H9 (cell line): Measurements from ENCODE around the gene PRKCG. TPM values are rescaled to one million over a fixed set of nuclear protein-coding genes. Genes with fewer than 3 reads are reported as not detected.

ENCODE experiments used
- DNase-seq: peaks from one replicate; pipeline ENCODE4 v3.0.0-alpha.2; 2017
- H2AFZ ChIP-seq: one replicate; pipeline ENCODE4 v1.6.1; 2013; ENCODE audit warnings: mild to moderate bottlenecking, low read length, control low read depth, moderate library complexity
- H2AK5ac ChIP-seq: 2 replicates; pipeline ENCODE4 v1.6.1; 2013; ENCODE audit warnings: low read length, control low read depth, mixed read lengths; ENCODE audit not compliant: insufficient read length
- H2BK120ac ChIP-seq: one replicate; pipeline ENCODE4 v1.6.1; 2013; ENCODE audit warnings: low read depth, mild to moderate bottlenecking, low read length, control low read depth, inconsistent platforms; ENCODE audit not compliant: poor library complexity, severe bottlenecking
- H2BK12ac ChIP-seq: 2 replicates; pipeline ENCODE4 v1.6.1; 2013; ENCODE audit warnings: low read length, control low read depth, mixed read lengths, low read depth; ENCODE audit not compliant: insufficient read length
- H2BK15ac ChIP-seq: 2 replicates; pipeline ENCODE4 v1.6.1; 2013; ENCODE audit warnings: low read depth, low read length, control low read depth
- H2BK20ac ChIP-seq: one replicate; pipeline ENCODE4 v1.6.1; 2013; ENCODE audit warnings: low read depth, mild to moderate bottlenecking, low read length, control low read depth, inconsistent platforms; ENCODE audit not compliant: poor library complexity, severe bottlenecking
- H2BK5ac ChIP-seq: 2 replicates; pipeline ENCODE4 v1.6.1; 2013; ENCODE audit warnings: low read length, control low read depth, mixed read lengths; ENCODE audit not compliant: insufficient read length
- H3K14ac ChIP-seq: 2 replicates; pipeline ENCODE4 v1.6.1; 2013; ENCODE audit warnings: low read length, control low read depth; ENCODE audit not compliant: insufficient read depth
- H3K18ac ChIP-seq: 2 replicates; pipeline ENCODE4 v1.6.1; 2013; ENCODE audit warnings: low read depth, mild to moderate bottlenecking, mixed read lengths, low read length, control low read depth; ENCODE audit not compliant: insufficient read length
- H3K23ac ChIP-seq: 2 replicates; pipeline ENCODE4 v1.6.1; 2013; ENCODE audit warnings: low read length, control low read depth, mixed read lengths, low read depth; ENCODE audit not compliant: insufficient read length
- H3K23me2 ChIP-seq: 2 replicates; pipeline ENCODE4 v1.6.1; 2013; ENCODE audit warnings: low read depth, mild to moderate bottlenecking, mixed read lengths, low read length, control low read depth; ENCODE audit not compliant: insufficient read length, poor library complexity, severe bottlenecking
- H3K27ac ChIP-seq: 2 replicates; pipeline ENCODE4 v1.5.1; 2013; ENCODE audit warnings: low read length, control low read depth, mixed read lengths, low read depth; ENCODE audit not compliant: insufficient read length
- H3K27me3 ChIP-seq: 2 replicates; pipeline ENCODE4 v1.6.1; 2013; ENCODE audit warnings: low read length, control low read depth, inconsistent platforms; ENCODE audit not compliant: insufficient read depth
- H3K4ac ChIP-seq: 2 replicates; pipeline ENCODE4 v1.6.1; 2013; ENCODE audit warnings: low read depth, mild to moderate bottlenecking, control low read depth, inconsistent platforms, low read length, moderate library complexity
- H3K4me1 ChIP-seq: 2 replicates; pipeline ENCODE4 v1.6.1; 2013; ENCODE audit warnings: low read length, control low read depth, inconsistent platforms; ENCODE audit not compliant: insufficient read depth
- H3K4me2 ChIP-seq: 2 replicates; pipeline ENCODE4 v1.6.1; 2013; ENCODE audit warnings: low read length, control low read depth, mixed read lengths; ENCODE audit not compliant: insufficient read length, insufficient read depth
- H3K56ac ChIP-seq: 2 replicates; pipeline ENCODE4 v1.6.1; 2013; ENCODE audit warnings: low read depth, mild to moderate bottlenecking, mixed read lengths, low read length, control low read depth; ENCODE audit not compliant: insufficient read length
- H3K79me1 ChIP-seq: 2 replicates; pipeline ENCODE4 v1.6.1; 2013; ENCODE audit warnings: low read depth, mild to moderate bottlenecking, moderate library complexity, low read length, control low read depth, inconsistent platforms; ENCODE audit not compliant: insufficient read depth, poor library complexity, severe bottlenecking
- H3K79me2 ChIP-seq: 2 replicates; pipeline ENCODE4 v1.6.1; 2013; ENCODE audit warnings: low read length, control low read depth, inconsistent platforms; ENCODE audit not compliant: insufficient read depth
- H3K9ac ChIP-seq: 2 replicates; pipeline ENCODE4 v1.6.1; 2013; ENCODE audit warnings: low read length, control low read depth, mixed read lengths; ENCODE audit not compliant: insufficient read length; ENCODE audit errors: extremely low read depth
- H3K9me3 ChIP-seq: one replicate; pipeline ENCODE4 v1.6.1; 2013; ENCODE audit warnings: low read depth, low read length, inconsistent platforms; ENCODE audit not compliant: control insufficient read depth
- H3T11ph ChIP-seq: one replicate; pipeline ENCODE4 v1.6.1; 2013; ENCODE audit warnings: mild to moderate bottlenecking, low read length, control low read depth, inconsistent platforms
- H4K20me1 ChIP-seq: one replicate; pipeline ENCODE4 v1.6.1; 2013; ENCODE audit not compliant: control insufficient read depth, insufficient read length, insufficient read depth
- H4K5ac ChIP-seq: 2 replicates; pipeline ENCODE4 v1.6.1; 2013; ENCODE audit warnings: low read depth, mild to moderate bottlenecking, mixed read lengths, low read length, control low read depth; ENCODE audit not compliant: insufficient read length
- H4K8ac ChIP-seq: replicated peaks from 2 replicates; pipeline ENCODE4 v1.6.1; 2013; ENCODE audit warnings: low read length, control low read depth, mixed read lengths, low read depth; ENCODE audit not compliant: insufficient read length
- H4K91ac ChIP-seq: 2 replicates; pipeline ENCODE4 v1.6.1; 2013; ENCODE audit warnings: low read depth, mild to moderate bottlenecking, moderate library complexity, mixed read lengths, low read length, control low read depth; ENCODE audit not compliant: insufficient read length
- H3K27ac Mint-ChIP-seq, 3 experiments: 2 replicates in 2 of 3; 3 replicates in 1 of 3; pipeline ENCODE4 v1.8.0; 2020 to 2021; ENCODE audit warnings: mixed read lengths in 3 of 3, mild to moderate bottlenecking in 1 of 3, moderate library complexity in 1 of 3
- H3K27me3 Mint-ChIP-seq: 2 replicates; pipeline ENCODE4 v1.8.0; 2021; ENCODE audit warnings: low read depth, mild to moderate bottlenecking, moderate library complexity, mixed read lengths
- H3K36me3 Mint-ChIP-seq, 3 experiments: 2 replicates in 2 of 3; 3 replicates in 1 of 3; pipeline ENCODE4 v1.8.0; 2020 to 2021; ENCODE audit warnings: low read depth in 3 of 3, mixed read lengths in 3 of 3; ENCODE audit not compliant: insufficient read depth in 1 of 3
- H3K4me1 Mint-ChIP-seq, 2 experiments: 2 replicates each; pipeline ENCODE4 v1.8.0; 2020; ENCODE audit warnings: mixed read lengths in 2 of 2
- H3K4me3 Mint-ChIP-seq, 2 experiments: 2 replicates in 1 of 2; 3 replicates in 1 of 2; pipeline ENCODE4 v1.8.0; 2020 to 2021; ENCODE audit warnings: mild to moderate bottlenecking in 2 of 2, mixed read lengths in 2 of 2, moderate library complexity in 1 of 2
- H3K9me3 Mint-ChIP-seq, 2 experiments: 2 replicates in 1 of 2; 3 replicates in 1 of 2; pipeline ENCODE4 v1.8.0; 2020; ENCODE audit warnings: mild to moderate bottlenecking in 2 of 2, mixed read lengths in 2 of 2, moderate library complexity in 1 of 2
- WGBS: extraction: QIAGEN DNeasy Blood & Tissue Kit; methylation state at CpG from one replicate; pipeline ENCODE4 v1.1.7; 2013; ENCODE audit warnings: missing lambda C conversion rate, low lambda C conversion rate, mixed read lengths; ENCODE audit not compliant: insufficient read length; ENCODE audit errors: extremely low coverage; 5-methylcytosine and 5-hydroxymethylcytosine counted together
- total RNA-seq: library from RNA; stranded (reverse); gene quantifications from 2 replicates; pipeline ENCODE4 v1.2.1, GENCODE V29; 2021
- TF ChIP-seq, protein P1 (sequence below): fragments of 200-600 bp; sonication (generic); conservative IDR thresholded peaks from 3 replicates; pipeline ENCODE4 v1.8.0; 2021; ENCODE audit warnings: antibody characterized with exemption, mild to moderate bottlenecking

Gene PRKCG
- total RNA-seq, 1 experiment from 2014 or later: 8.8 TPM

DNA sequence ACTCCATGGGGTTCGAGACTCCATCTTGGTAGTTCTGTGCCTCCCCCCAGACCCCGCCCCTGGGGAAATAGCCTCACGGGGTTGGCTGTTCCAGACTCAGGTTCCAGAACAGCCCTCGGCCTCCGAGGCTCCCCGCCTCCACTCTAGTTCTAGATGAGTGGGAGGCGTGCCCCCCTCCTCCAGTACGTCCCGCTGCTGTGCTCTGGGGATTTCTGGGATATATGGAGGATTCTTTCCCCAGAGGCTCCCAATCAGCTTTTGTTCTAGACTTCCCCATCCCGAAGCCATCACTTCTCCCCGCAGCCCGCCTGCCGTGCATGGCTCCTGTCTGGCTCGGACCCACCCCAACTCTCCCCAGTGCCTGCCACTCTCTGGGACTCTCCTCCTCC, 25.2 kb downstream of the PRKCG start:
- H3K4me1 ChIP-seq: peaks cover 4% of the 10 kb centered on the region; the same call in 1 of the 2 replicates
- TF ChIP-seq, protein P1, sequence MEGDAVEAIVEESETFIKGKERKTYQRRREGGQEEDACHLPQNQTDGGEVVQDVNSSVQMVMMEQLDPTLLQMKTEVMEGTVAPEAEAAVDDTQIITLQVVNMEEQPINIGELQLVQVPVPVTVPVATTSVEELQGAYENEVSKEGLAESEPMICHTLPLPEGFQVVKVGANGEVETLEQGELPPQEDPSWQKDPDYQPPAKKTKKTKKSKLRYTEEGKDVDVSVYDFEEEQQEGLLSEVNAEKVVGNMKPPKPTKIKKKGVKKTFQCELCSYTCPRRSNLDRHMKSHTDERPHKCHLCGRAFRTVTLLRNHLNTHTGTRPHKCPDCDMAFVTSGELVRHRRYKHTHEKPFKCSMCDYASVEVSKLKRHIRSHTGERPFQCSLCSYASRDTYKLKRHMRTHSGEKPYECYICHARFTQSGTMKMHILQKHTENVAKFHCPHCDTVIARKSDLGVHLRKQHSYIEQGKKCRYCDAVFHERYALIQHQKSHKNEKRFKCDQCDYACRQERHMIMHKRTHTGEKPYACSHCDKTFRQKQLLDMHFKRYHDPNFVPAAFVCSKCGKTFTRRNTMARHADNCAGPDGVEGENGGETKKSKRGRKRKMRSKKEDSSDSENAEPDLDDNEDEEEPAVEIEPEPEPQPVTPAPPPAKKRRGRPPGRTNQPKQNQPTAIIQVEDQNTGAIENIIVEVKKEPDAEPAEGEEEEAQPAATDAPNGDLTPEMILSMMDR: no peak
- H2BK15ac ChIP-seq: no peak overlapping the region
- WGBS: no CpG with 5 or more reads among the region's 14 CpGs
- peak overlapping the region in 1 of 3 experiments; percentile 83; a peak in 1 of 7 replicates for H3K27ac Mint-ChIP-seq
- DNase-seq: peak; percentile 47
- H3T11ph ChIP-seq: no peak overlapping the region
- H3K4me1 Mint-ChIP-seq: peaks cover 36 to 51% of the 10 kb centered on the region in 2 experiments
- H4K5ac ChIP-seq: no peak overlapping the region
- no peak overlapping the region for H2BK20ac ChIP-seq
- H2BK120ac ChIP-seq: no peak overlapping the region
- H3K27me3 ChIP-seq: peaks cover 3% of the 10 kb centered on the region; the same call in 1 of the 2 replicates
- H3K4me3 Mint-ChIP-seq: peak overlapping the region; percentile 63 to 89
- peaks cover 28% of the 10 kb centered on the region for H3K23me2 ChIP-seq
- H3K23ac ChIP-seq: no peak overlapping the region
- H3K4ac ChIP-seq: no peak overlapping the region
- H3K27ac ChIP-seq: no peak overlapping the region
- H4K8ac ChIP-seq: no peak overlapping the region
- no peak overlapping the region for H3K9ac ChIP-seq
- no peaks in the 10 kb centered on the region for H3K79me1 ChIP-seq
- H3K27me3 Mint-ChIP-seq: peaks cover 83% of the 10 kb centered on the region
- H3K14ac ChIP-seq: no peak overlapping the region
- no peaks in the 10 kb centered on the region for H3K79me2 ChIP-seq
- no peak overlapping the region for H3K56ac ChIP-seq
- no peak overlapping the region for H2BK5ac ChIP-seq
- no peak overlapping the region for H4K91ac ChIP-seq
- no peaks in the 10 kb centered on the region for H3K9me3 ChIP-seq
- no peak overlapping the region for H3K18ac ChIP-seq
- peak overlapping the region; percentile 95 for H3K4me2 ChIP-seq
- no peak overlapping the region for H2BK12ac ChIP-seq
- H2AK5ac ChIP-seq: no peak overlapping the region
- H4K20me1 ChIP-seq: no peaks in the 10 kb centered on the region
- H2AFZ ChIP-seq: no peak overlapping the region
- H3K36me3 Mint-ChIP-seq: peaks cover 0 to 6% (median 0%) of the 10 kb centered on the region in 3 experiments; a peak in 3 of 7 replicates
- H3K9me3 Mint-ChIP-seq: no peaks in the 10 kb centered on the region
